ENCODE data around the gene MAOB.
"Not testable (repeated sequence)": the region's sequence is repeated elsewhere in the genome, so short reads cannot be mapped to it uniquely, and the experiment has no call there.

Gene MAOB

GRCh38 chrX:43882294-43882681, at the start of gene MAOB:
TSS of gene MAOB (minus strand) at chrX:43882450. CDS start at chrX:43882299, 151 bp downstream.
- peaks cover 19% of the 10 kb centered on the region for H3K27me3 ChIP-seq (ENCODE audit: insufficient read depth, low read length)
- no peaks in the 10 kb centered on the region for H3K9me3 ChIP-seq (ENCODE audit: low read length)
- no peaks in the 10 kb centered on the region for H3K4me1 ChIP-seq (ENCODE audit: insufficient read depth, low read length)
- H2AFZ ChIP-seq (ENCODE audit: low read depth, low read length) = no peak within 1 kb of the TSS
- H3K4me3 ChIP-seq (ENCODE audit: low read length) = no peak within 1 kb of the TSS
- no peaks in the 10 kb centered on the region for H3K36me3 ChIP-seq (ENCODE audit: insufficient read depth, low read length)

GRCh38 chrX:43922032-43922431, 39.8 kb upstream of the MAOB start:
- H3K4me1 ChIP-seq (ENCODE audit: insufficient read depth, low read length); H3K27me3 ChIP-seq (ENCODE audit: insufficient read depth, low read length); H3K4me3 ChIP-seq (ENCODE audit: low read length); H3K36me3 ChIP-seq (ENCODE audit: insufficient read depth, low read length); H2AFZ ChIP-seq (ENCODE audit: low read depth, low read length); H3K9me3 ChIP-seq (ENCODE audit: low read length): not testable (repeated sequence)

GRCh38 chrX:43910772-43911171, 28.5 kb upstream of the MAOB start:
- not testable (repeated sequence) for H3K36me3 ChIP-seq (ENCODE audit: insufficient read depth, low read length); H3K4me1 ChIP-seq (ENCODE audit: insufficient read depth, low read length); H3K27me3 ChIP-seq (ENCODE audit: insufficient read depth, low read length); H3K9me3 ChIP-seq (ENCODE audit: low read length); H3K4me3 ChIP-seq (ENCODE audit: low read length); H2AFZ ChIP-seq (ENCODE audit: low read depth, low read length)

GRCh38 chrX:43910012-43910411, 27.8 kb upstream of the MAOB start:
- Histone ChIP-seq H3K4me3 (ENCODE audit: low read length) (no peak overlapping the region), H3K9me3 (ENCODE audit: low read length) (no peaks in the 10 kb centered on the region), H3K4me1 (ENCODE audit: insufficient read depth, low read length) (no peaks in the 10 kb centered on the region), H3K36me3 (ENCODE audit: insufficient read depth, low read length) (no peaks in the 10 kb centered on the region), H3K27me3 (ENCODE audit: insufficient read depth, low read length) (peaks cover 3% of the 10 kb centered on the region), H2AFZ (ENCODE audit: low read depth, low read length) (no peak overlapping the region)

- Histone ChIP-seq H3K4me1 (ENCODE audit: insufficient read depth, low read length) (no peaks in the 10 kb centered on the region), H3K9me3 (ENCODE audit: low read length) (no peaks in the 10 kb centered on the region), H2AFZ (ENCODE audit: low read depth, low read length) (no peak overlapping the region), H3K27me3 (ENCODE audit: insufficient read depth, low read length) (peaks cover 5% of the 10 kb centered on the region), H3K36me3 (ENCODE audit: insufficient read depth, low read length) (no peaks in the 10 kb centered on the region), H3K4me3 (ENCODE audit: low read length) (no peak overlapping the region)
Measured at GRCh38 chrX:43909141-43909540, 26.9 kb upstream of the MAOB start.

- Histone ChIP-seq H3K4me3 (ENCODE audit: low read length) (no peak overlapping the region), H3K9me3 (ENCODE audit: low read length) (no peaks in the 10 kb centered on the region), H3K4me1 (ENCODE audit: insufficient read depth, low read length) (no peaks in the 10 kb centered on the region), H3K27me3 (ENCODE audit: insufficient read depth, low read length) (peaks cover 3% of the 10 kb centered on the region), H2AFZ (ENCODE audit: low read depth, low read length) (no peak overlapping the region), H3K36me3 (ENCODE audit: insufficient read depth, low read length) (no peaks in the 10 kb centered on the region)
Measured at GRCh38 chrX:43899878-43900815, 17.9 kb upstream of the MAOB start.

GRCh38 chrX:43898406-43899035, 16.3 kb upstream of the MAOB start:
- H3K4me1 ChIP-seq (ENCODE audit: insufficient read depth, low read length) = no peaks in the 10 kb centered on the region
- no peaks in the 10 kb centered on the region for H3K36me3 ChIP-seq (ENCODE audit: insufficient read depth, low read length)
- no peak overlapping the region for H2AFZ ChIP-seq (ENCODE audit: low read depth, low read length)
- H3K9me3 ChIP-seq (ENCODE audit: low read length) = no peaks in the 10 kb centered on the region
- no peaks in the 10 kb centered on the region for H3K27me3 ChIP-seq (ENCODE audit: insufficient read depth, low read length)
- no peak overlapping the region for H3K4me3 ChIP-seq (ENCODE audit: low read length)

- Histone ChIP-seq H3K9me3 (ENCODE audit: low read length) (no peaks in the 10 kb centered on the region), H2AFZ (ENCODE audit: low read depth, low read length) (no peak overlapping the region), H3K4me1 (ENCODE audit: insufficient read depth, low read length) (no peaks in the 10 kb centered on the region), H3K4me3 (ENCODE audit: low read length) (no peak overlapping the region), H3K36me3 (ENCODE audit: insufficient read depth, low read length) (no peaks in the 10 kb centered on the region), H3K27me3 (ENCODE audit: insufficient read depth, low read length) (no peaks in the 10 kb centered on the region)
Measured at GRCh38 chrX:43897290-43897689, 15.0 kb upstream of the MAOB start.

GRCh38 chrX:43892336-43892870, 10.2 kb upstream of the MAOB start:
- H3K4me3 ChIP-seq (ENCODE audit: low read length) = no peak overlapping the region
- no peaks in the 10 kb centered on the region for H3K36me3 ChIP-seq (ENCODE audit: insufficient read depth, low read length)
- H3K4me1 ChIP-seq (ENCODE audit: insufficient read depth, low read length) = no peaks in the 10 kb centered on the region
- H2AFZ ChIP-seq (ENCODE audit: low read depth, low read length) = no peak overlapping the region
- H3K27me3 ChIP-seq (ENCODE audit: insufficient read depth, low read length) = no peaks in the 10 kb centered on the region
- H3K9me3 ChIP-seq (ENCODE audit: low read length) = no peaks in the 10 kb centered on the region

GRCh38 chrX:43885617-43886016, 3.4 kb upstream of the MAOB start:
- Histone ChIP-seq H3K36me3 (ENCODE audit: insufficient read depth, low read length) (no peaks in the 10 kb centered on the region), H3K4me1 (ENCODE audit: insufficient read depth, low read length) (no peaks in the 10 kb centered on the region), H3K27me3 (ENCODE audit: insufficient read depth, low read length) (peaks cover 19% of the 10 kb centered on the region), H2AFZ (ENCODE audit: low read depth, low read length) (no peak overlapping the region), H3K9me3 (ENCODE audit: low read length) (no peaks in the 10 kb centered on the region), H3K4me3 (ENCODE audit: low read length) (no peak overlapping the region)

- Histone ChIP-seq H2AFZ (ENCODE audit: low read depth, low read length) (no peak overlapping the region), H3K4me3 (ENCODE audit: low read length) (no peak overlapping the region), H3K27me3 (ENCODE audit: insufficient read depth, low read length) (peaks cover 19% of the 10 kb centered on the region), H3K4me1 (ENCODE audit: insufficient read depth, low read length) (no peaks in the 10 kb centered on the region), H3K9me3 (ENCODE audit: low read length) (no peaks in the 10 kb centered on the region), H3K36me3 (ENCODE audit: insufficient read depth, low read length) (no peaks in the 10 kb centered on the region)
Measured at GRCh38 chrX:43881410-43882293, 598 bp downstream of the MAOB start.

GRCh38 chrX:43880425-43880824, 1.8 kb downstream of the MAOB start:
- no peaks in the 10 kb centered on the region for H3K36me3 ChIP-seq (ENCODE audit: insufficient read depth, low read length)
- no peak overlapping the region for H2AFZ ChIP-seq (ENCODE audit: low read depth, low read length)
- H3K27me3 ChIP-seq (ENCODE audit: insufficient read depth, low read length) = peaks cover 19% of the 10 kb centered on the region

More at GRCh38 chrX:43880425-43880824, 1.8 kb downstream of the MAOB start:
- Histone ChIP-seq H3K4me1 (ENCODE audit: insufficient read depth, low read length) (no peaks in the 10 kb centered on the region), H3K9me3 (ENCODE audit: low read length) (no peaks in the 10 kb centered on the region), H3K4me3 (ENCODE audit: low read length) (no peak overlapping the region)

Measured in neuron (in vitro differentiated cells).